H9 (cell line): ENCODE data around the gene HEATR5B. TPM values are rescaled to one million over a fixed set of nuclear protein-coding genes. Genes with fewer than 3 reads are reported as not detected.

Experiments
- DNase-seq: peaks from one replicate; pipeline ENCODE4 v3.0.0-alpha.2; 2017
- H2AFZ ChIP-seq: one replicate; pipeline ENCODE4 v1.6.1; 2013; ENCODE audit warnings: mild to moderate bottlenecking, low read length, control low read depth, moderate library complexity
- H2AK5ac ChIP-seq: 2 replicates; pipeline ENCODE4 v1.6.1; 2013; ENCODE audit warnings: low read length, control low read depth, mixed read lengths; ENCODE audit not compliant: insufficient read length
- H2BK120ac ChIP-seq: one replicate; pipeline ENCODE4 v1.6.1; 2013; ENCODE audit warnings: low read depth, mild to moderate bottlenecking, low read length, control low read depth, inconsistent platforms; ENCODE audit not compliant: poor library complexity, severe bottlenecking
- H2BK12ac ChIP-seq: 2 replicates; pipeline ENCODE4 v1.6.1; 2013; ENCODE audit warnings: low read length, control low read depth, mixed read lengths, low read depth; ENCODE audit not compliant: insufficient read length
- H2BK15ac ChIP-seq: 2 replicates; pipeline ENCODE4 v1.6.1; 2013; ENCODE audit warnings: low read depth, low read length, control low read depth
- H2BK20ac ChIP-seq: one replicate; pipeline ENCODE4 v1.6.1; 2013; ENCODE audit warnings: low read depth, mild to moderate bottlenecking, low read length, control low read depth, inconsistent platforms; ENCODE audit not compliant: poor library complexity, severe bottlenecking
- H2BK5ac ChIP-seq: 2 replicates; pipeline ENCODE4 v1.6.1; 2013; ENCODE audit warnings: low read length, control low read depth, mixed read lengths; ENCODE audit not compliant: insufficient read length
- H3K14ac ChIP-seq: 2 replicates; pipeline ENCODE4 v1.6.1; 2013; ENCODE audit warnings: low read length, control low read depth; ENCODE audit not compliant: insufficient read depth
- H3K18ac ChIP-seq: 2 replicates; pipeline ENCODE4 v1.6.1; 2013; ENCODE audit warnings: low read depth, mild to moderate bottlenecking, mixed read lengths, low read length, control low read depth; ENCODE audit not compliant: insufficient read length
- H3K23ac ChIP-seq: 2 replicates; pipeline ENCODE4 v1.6.1; 2013; ENCODE audit warnings: low read length, control low read depth, mixed read lengths, low read depth; ENCODE audit not compliant: insufficient read length
- H3K23me2 ChIP-seq: 2 replicates; pipeline ENCODE4 v1.6.1; 2013; ENCODE audit warnings: low read depth, mild to moderate bottlenecking, mixed read lengths, low read length, control low read depth; ENCODE audit not compliant: insufficient read length, poor library complexity, severe bottlenecking
- H3K27ac ChIP-seq: 2 replicates; pipeline ENCODE4 v1.5.1; 2013; ENCODE audit warnings: low read length, control low read depth, mixed read lengths, low read depth; ENCODE audit not compliant: insufficient read length
- H3K27me3 ChIP-seq: 2 replicates; pipeline ENCODE4 v1.6.1; 2013; ENCODE audit warnings: low read length, control low read depth, inconsistent platforms; ENCODE audit not compliant: insufficient read depth
- H3K4ac ChIP-seq: 2 replicates; pipeline ENCODE4 v1.6.1; 2013; ENCODE audit warnings: low read depth, mild to moderate bottlenecking, control low read depth, inconsistent platforms, low read length, moderate library complexity
- H3K4me1 ChIP-seq: 2 replicates; pipeline ENCODE4 v1.6.1; 2013; ENCODE audit warnings: low read length, control low read depth, inconsistent platforms; ENCODE audit not compliant: insufficient read depth
- H3K4me2 ChIP-seq: 2 replicates; pipeline ENCODE4 v1.6.1; 2013; ENCODE audit warnings: low read length, control low read depth, mixed read lengths; ENCODE audit not compliant: insufficient read length, insufficient read depth
- H3K56ac ChIP-seq: 2 replicates; pipeline ENCODE4 v1.6.1; 2013; ENCODE audit warnings: low read depth, mild to moderate bottlenecking, mixed read lengths, low read length, control low read depth; ENCODE audit not compliant: insufficient read length
- H3K79me1 ChIP-seq: 2 replicates; pipeline ENCODE4 v1.6.1; 2013; ENCODE audit warnings: low read depth, mild to moderate bottlenecking, moderate library complexity, low read length, control low read depth, inconsistent platforms; ENCODE audit not compliant: insufficient read depth, poor library complexity, severe bottlenecking
- H3K79me2 ChIP-seq: 2 replicates; pipeline ENCODE4 v1.6.1; 2013; ENCODE audit warnings: low read length, control low read depth, inconsistent platforms; ENCODE audit not compliant: insufficient read depth
- H3K9ac ChIP-seq: 2 replicates; pipeline ENCODE4 v1.6.1; 2013; ENCODE audit warnings: low read length, control low read depth, mixed read lengths; ENCODE audit not compliant: insufficient read length; ENCODE audit errors: extremely low read depth
- H3K9me3 ChIP-seq: one replicate; pipeline ENCODE4 v1.6.1; 2013; ENCODE audit warnings: low read depth, low read length, inconsistent platforms; ENCODE audit not compliant: control insufficient read depth
- H3T11ph ChIP-seq: one replicate; pipeline ENCODE4 v1.6.1; 2013; ENCODE audit warnings: mild to moderate bottlenecking, low read length, control low read depth, inconsistent platforms
- H4K20me1 ChIP-seq: one replicate; pipeline ENCODE4 v1.6.1; 2013; ENCODE audit not compliant: control insufficient read depth, insufficient read length, insufficient read depth
- H4K5ac ChIP-seq: 2 replicates; pipeline ENCODE4 v1.6.1; 2013; ENCODE audit warnings: low read depth, mild to moderate bottlenecking, mixed read lengths, low read length, control low read depth; ENCODE audit not compliant: insufficient read length
- H4K8ac ChIP-seq: replicated peaks from 2 replicates; pipeline ENCODE4 v1.6.1; 2013; ENCODE audit warnings: low read length, control low read depth, mixed read lengths, low read depth; ENCODE audit not compliant: insufficient read length
- H4K91ac ChIP-seq: 2 replicates; pipeline ENCODE4 v1.6.1; 2013; ENCODE audit warnings: low read depth, mild to moderate bottlenecking, moderate library complexity, mixed read lengths, low read length, control low read depth; ENCODE audit not compliant: insufficient read length
- H3K27ac Mint-ChIP-seq, 3 experiments: 2 replicates in 2 of 3; 3 replicates in 1 of 3; pipeline ENCODE4 v1.8.0; 2020 to 2021; ENCODE audit warnings: mixed read lengths in 3 of 3, mild to moderate bottlenecking in 1 of 3, moderate library complexity in 1 of 3
- H3K27me3 Mint-ChIP-seq: 2 replicates; pipeline ENCODE4 v1.8.0; 2021; ENCODE audit warnings: low read depth, mild to moderate bottlenecking, moderate library complexity, mixed read lengths
- H3K36me3 Mint-ChIP-seq, 3 experiments: 2 replicates in 2 of 3; 3 replicates in 1 of 3; pipeline ENCODE4 v1.8.0; 2020 to 2021; ENCODE audit warnings: low read depth in 3 of 3, mixed read lengths in 3 of 3; ENCODE audit not compliant: insufficient read depth in 1 of 3
- H3K4me1 Mint-ChIP-seq, 2 experiments: 2 replicates each; pipeline ENCODE4 v1.8.0; 2020; ENCODE audit warnings: mixed read lengths in 2 of 2
- H3K4me3 Mint-ChIP-seq, 2 experiments: 2 replicates in 1 of 2; 3 replicates in 1 of 2; pipeline ENCODE4 v1.8.0; 2020 to 2021; ENCODE audit warnings: mild to moderate bottlenecking in 2 of 2, mixed read lengths in 2 of 2, moderate library complexity in 1 of 2
- H3K9me3 Mint-ChIP-seq, 2 experiments: 2 replicates in 1 of 2; 3 replicates in 1 of 2; pipeline ENCODE4 v1.8.0; 2020; ENCODE audit warnings: mild to moderate bottlenecking in 2 of 2, mixed read lengths in 2 of 2, moderate library complexity in 1 of 2
- CTCF ChIP-seq: fragments of 200-600 bp; sonication (generic); conservative IDR thresholded peaks from 3 replicates; pipeline ENCODE4 v1.8.0; 2021; ENCODE audit warnings: antibody characterized with exemption, mild to moderate bottlenecking
- WGBS: extraction: QIAGEN DNeasy Blood & Tissue Kit; methylation state at CpG from one replicate; pipeline ENCODE4 v1.1.7; 2013; ENCODE audit warnings: missing lambda C conversion rate, low lambda C conversion rate, mixed read lengths; ENCODE audit not compliant: insufficient read length; ENCODE audit errors: extremely low coverage; 5-methylcytosine and 5-hydroxymethylcytosine counted together
- total RNA-seq: library from RNA; stranded (reverse); gene quantifications from 2 replicates; pipeline ENCODE4 v1.2.1, GENCODE V29; 2021

Gene HEATR5B
- total RNA-seq, 1 experiment from 2014 or later = 14.0 TPM

GRCh38 chr2:36952748-36953197 lies 131.4 kb downstream of the HEATR5B start:
- TF ChIP-seq CTCF = no peak

More at GRCh38 chr2:36952748-36953197, 131.4 kb downstream of the HEATR5B start:
- no CpG with 5 or more reads among the region's 3 CpGs for WGBS
- Histone ChIP-seq H3K56ac (no peak overlapping the region), H4K20me1 (no peaks in the 10 kb centered on the region), H2BK20ac (no peak overlapping the region), H4K5ac (no peak overlapping the region), H3K27ac (no peak overlapping the region), H3K23ac (no peak overlapping the region), H2BK120ac (no peak overlapping the region), H3K4me2 (no peak overlapping the region), H4K91ac (no peak overlapping the region), H3T11ph (no peak overlapping the region), H4K8ac (no peak overlapping the region), H2BK5ac (no peak overlapping the region), H3K23me2 (no peaks in the 10 kb centered on the region), H3K27me3 (no peaks in the 10 kb centered on the region), H2AK5ac (no peak overlapping the region), H3K79me2 (peaks cover 4% of the 10 kb centered on the region; the same call in 1 of the 2 replicates), H3K4ac (no peak overlapping the region), H3K9ac (no peak overlapping the region), H3K79me1 (no peaks in the 10 kb centered on the region), H2BK15ac (no peak overlapping the region), H3K4me1 (peaks cover 6% of the 10 kb centered on the region), H2AFZ (no peak overlapping the region), H3K9me3 (no peaks in the 10 kb centered on the region), H2BK12ac (no peak overlapping the region), H3K18ac (no peak overlapping the region), H3K14ac (no peak overlapping the region)
- peaks cover 47 to 54% of the 10 kb centered on the region in 2 experiments for H3K4me1 Mint-ChIP-seq
- H3K9me3 Mint-ChIP-seq = no peaks in the 10 kb centered on the region
- no peak for DNase-seq
- H3K4me3 Mint-ChIP-seq = no peak overlapping the region; a peak in 1 of 5 replicates
- no peaks in the 10 kb centered on the region for H3K27me3 Mint-ChIP-seq
- peak overlapping the region in 2 of 3 experiments; percentile 8 to 75; a peak in 3 of 7 replicates for H3K27ac Mint-ChIP-seq
- 0 out of 7 replicates have a peak, but pooled peaks cover 0 to 5% (median 0%) of the 10 kb centered on the region in 3 experiments for H3K36me3 Mint-ChIP-seq
